AG10803 (cell line): ENCODE measurements around the gene HUWE1.

ENCODE experiments used
- DNase-seq: peaks from one replicate; pipeline ENCODE4 v3.0.0; 2010; ENCODE audit warnings: low read depth
- H3K4me3 ChIP-seq: 2 replicates; pipeline ENCODE4 v1.5.1; 2011; ENCODE audit warnings: mild to moderate bottlenecking, low read length, control low read depth
- CTCF ChIP-seq: conservative IDR thresholded peaks from 2 replicates; pipeline ENCODE4 v1.5.1; 2011; ENCODE audit warnings: mild to moderate bottlenecking, low read length, control low read depth, inconsistent platforms

Gene HUWE1

GRCh38 chrX:53674581-53674980 lies 11.9 kb downstream of the HUWE1 start:
- no peak for TF ChIP-seq CTCF
- DNase-seq, result no peak
- no peak overlapping the region for H3K4me3 ChIP-seq

DNA sequence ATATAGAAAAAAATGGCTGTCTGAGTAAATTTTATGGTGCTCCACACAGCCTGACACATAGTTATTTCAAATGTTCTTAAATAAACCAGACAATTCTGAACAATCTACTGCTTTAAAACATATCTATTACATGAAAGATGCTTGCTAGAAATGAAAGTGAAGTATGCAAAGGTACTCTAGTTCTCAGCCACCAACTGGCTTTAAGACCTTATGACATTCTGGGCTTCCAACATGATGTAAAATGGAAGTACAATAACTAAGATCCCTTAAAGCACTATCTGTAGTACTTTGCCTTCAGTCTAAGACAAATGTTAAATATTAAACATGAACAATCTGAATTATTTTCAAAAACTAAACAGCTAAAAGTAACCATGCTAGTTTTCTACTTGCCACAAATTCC lies 17.3 kb downstream of the HUWE1 start:
- no peak overlapping the region for H3K4me3 ChIP-seq
- DNase-seq, result no peak
- TF ChIP-seq CTCF, result no peak

DNA sequence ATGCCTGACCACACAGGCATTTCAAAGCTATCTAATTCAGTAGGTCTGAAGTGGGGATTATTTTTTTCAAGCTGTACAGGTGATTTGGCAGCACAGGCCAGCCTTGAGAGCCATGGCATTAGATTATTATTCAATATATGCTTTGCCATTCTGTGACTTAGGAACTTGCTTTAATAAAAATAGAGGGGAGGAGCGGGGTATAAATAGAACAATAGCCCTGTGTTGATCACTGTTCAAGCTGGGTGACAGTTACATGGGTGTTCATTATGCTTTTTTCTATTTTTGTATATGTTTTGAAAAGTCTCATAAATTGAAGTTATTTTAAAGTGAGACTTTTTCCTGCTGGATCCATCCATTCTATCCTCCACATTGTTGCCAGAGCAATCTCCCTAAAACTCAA lies 20.3 kb downstream of the HUWE1 start:
- DNase-seq, result no peak
- no peak overlapping the region for H3K4me3 ChIP-seq
- no peak for TF ChIP-seq CTCF

- no peak for DNase-seq
- no peak for TF ChIP-seq CTCF
- H3K4me3 ChIP-seq, result no peak overlapping the region
Measured at GRCh38 chrX:53660004-53660403, 26.5 kb downstream of the HUWE1 start.

DNA sequence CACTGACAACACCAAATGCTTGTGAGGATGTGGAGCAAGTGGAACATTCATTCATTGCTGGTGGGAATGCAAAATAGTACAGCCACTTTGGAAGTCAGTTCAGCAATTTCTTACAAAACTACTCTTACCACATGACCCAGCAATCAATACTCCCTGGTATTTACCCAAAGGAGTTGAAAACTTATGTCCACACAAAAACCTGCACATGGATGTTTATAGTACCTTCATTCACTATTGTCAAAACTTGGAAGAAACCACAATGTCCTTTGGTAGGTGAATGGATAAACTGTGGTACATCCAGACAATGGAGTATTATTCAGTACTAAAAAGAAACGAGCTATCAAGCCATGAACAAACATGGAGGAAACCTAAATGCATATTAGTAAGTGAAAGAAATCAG lies 27.5 kb downstream of the HUWE1 start:
- TF ChIP-seq CTCF, result no peak
- H3K4me3 ChIP-seq, result no peak overlapping the region
- DNase-seq, result no peak

- TF ChIP-seq CTCF, result no peak
- H3K4me3 ChIP-seq, result no peak overlapping the region
- no peak for DNase-seq
Measured at GRCh38 chrX:53656845-53657244, 29.7 kb downstream of the HUWE1 start.

DNA sequence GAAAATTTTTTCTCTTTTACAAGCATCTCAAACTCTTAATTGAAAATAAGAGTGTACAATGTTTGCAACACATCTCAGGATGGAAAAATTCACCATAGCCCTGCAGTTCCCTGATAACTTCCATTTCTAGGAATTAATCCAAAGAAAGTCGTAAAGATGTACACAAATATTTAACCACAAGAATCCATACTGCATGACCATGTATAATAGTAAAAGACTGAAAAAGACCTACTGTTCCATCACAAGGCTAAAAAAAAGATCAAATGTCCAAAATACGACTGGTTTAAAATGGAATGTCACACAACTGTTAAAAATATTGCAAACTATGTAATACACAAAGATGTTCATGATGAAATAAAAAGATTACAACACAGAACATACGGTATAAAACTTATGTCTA lies 32.1 kb downstream of the HUWE1 start:
- no peak overlapping the region for H3K4me3 ChIP-seq
- DNase-seq, result peak; percentile 15
- no peak for TF ChIP-seq CTCF
